Lung microvascular endothelial cell (primary cell): ENCODE data around the gene CHSY1. TPM values are rescaled to one million over a fixed set of nuclear protein-coding genes. Genes with fewer than 3 reads are reported as not detected.
A peak's percentile ranks its signal among the peaks of the same experiment; 100 is the strongest.

Experiments
- DNase-seq, 2 donors: peaks; one replicate each; pipeline versions ENCODE4 v3.0.0 to v3.0.0-alpha.2; 2010; ENCODE audit warnings: low read depth in 2 of 2
- total RNA-seq: library from RNA; depleted of rRNA; stranded (reverse); fragments of >200 nt; gene quantifications from 2 replicates; pipeline ENCODE4 v1.2.1, GENCODE V29; 2014

The CHSY1 gene
- total RNA-seq, 1 donor from 2014 or later, result 31.9 TPM

DNA sequence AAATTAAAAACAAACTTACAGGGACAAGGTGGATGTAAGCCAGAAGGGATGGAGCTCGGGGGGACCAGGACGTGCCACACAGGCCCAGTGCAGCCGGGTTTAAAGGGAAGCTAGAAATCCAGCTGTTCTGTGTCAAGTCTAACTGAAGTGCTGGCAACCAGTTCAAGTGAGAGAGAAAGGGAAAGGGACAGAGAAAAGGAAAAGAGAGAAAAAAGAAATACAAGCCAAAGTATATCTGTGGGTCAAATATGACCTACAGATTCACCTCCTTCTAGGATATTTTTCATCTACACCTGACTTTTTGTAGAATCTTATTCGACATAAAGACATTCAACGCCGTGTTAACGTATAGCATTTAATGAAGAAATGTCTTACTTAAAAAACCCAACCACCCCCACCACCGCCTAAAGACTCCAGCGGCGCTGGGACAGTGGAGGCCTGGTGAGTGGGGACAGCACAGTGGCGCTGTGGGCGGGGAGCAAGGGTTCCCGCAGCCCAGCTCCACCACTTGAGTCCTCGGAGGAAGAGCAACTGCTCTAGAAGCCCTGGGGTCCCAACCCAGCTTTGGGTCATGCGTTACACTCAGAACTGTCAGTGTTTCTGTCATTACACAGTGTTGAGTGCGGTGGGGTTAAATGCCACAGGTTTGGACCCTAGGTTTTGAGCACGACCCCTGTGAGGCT lies 62.3 kb downstream of the CHSY1 start:
- no peak for DNase-seq

DNA sequence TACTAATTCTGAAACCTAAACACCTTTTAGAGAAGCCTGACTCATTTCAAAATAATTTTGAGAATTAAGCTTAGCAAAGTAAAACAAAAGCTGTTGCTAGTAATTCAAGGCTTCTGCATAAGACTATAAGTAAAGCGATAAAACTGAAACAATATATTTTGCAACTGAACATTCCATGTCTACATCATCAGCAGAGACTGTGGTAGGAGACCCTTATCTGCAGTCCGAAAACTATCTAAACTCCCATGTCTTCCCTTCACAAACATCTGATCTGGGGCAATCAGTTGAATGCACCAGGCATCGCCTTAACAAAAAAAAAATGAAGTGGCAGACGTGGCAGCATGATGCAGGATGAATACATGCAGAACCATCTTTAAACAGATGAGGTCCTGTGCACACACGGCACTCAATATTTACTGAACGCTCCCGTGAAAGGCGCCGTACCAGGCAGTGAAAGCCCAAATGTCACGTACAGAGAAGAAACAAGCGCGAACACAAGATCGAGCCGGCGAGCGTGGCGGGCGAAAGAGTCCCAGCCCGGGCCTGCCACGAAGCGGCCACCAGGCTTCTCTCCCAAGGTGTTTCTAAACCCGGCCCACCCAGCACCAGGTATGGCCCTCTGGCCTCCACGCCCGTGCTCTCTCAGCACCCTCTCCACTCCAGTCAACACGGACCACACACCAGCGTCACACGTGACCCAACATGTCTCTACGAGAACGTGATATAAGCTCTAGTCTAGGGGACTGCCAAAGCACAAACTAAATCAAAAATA lies 63.0 kb downstream of the CHSY1 start:
- DNase-seq, result peak in 1 of 2 donors; percentile 28

DNA sequence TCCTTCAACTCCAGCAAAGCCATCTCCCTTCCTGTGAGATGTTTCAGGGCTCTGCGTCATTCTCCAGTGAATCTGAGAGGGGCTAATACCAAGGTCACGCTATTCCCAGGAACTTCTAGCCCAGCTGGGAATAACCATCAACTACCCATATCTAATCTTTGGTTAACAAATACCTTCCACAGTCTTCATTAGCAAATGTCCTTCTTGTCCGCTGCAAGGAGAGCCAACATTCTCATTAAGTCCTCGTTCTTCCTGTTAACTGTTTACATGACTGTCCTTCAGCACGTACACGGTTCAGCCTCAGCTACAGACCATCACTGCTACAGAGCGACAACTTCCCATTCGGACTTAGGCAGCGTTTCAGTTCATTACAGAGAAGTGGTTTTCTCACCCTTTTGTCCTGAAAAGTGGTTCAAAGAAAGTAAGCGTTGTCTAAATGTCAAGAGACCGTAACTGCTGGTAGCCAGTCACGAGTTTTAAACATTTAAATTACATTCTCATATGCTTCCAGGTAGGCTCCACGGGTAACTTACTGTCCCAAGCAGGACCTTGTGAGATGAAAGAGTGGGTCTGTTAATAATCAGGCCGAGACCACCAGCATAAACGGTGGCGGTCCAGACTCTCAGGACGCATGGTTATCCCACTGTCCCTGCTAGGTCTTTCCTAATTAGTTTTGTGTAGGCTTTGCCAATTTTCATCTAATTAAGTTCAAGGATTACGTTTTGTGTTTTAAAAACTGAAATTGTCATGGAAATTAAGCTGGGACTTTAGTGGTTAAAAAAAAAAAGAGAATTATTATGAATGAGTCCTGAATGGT lies 63.8 kb downstream of the CHSY1 start:
- peak in 1 of 2 donors; percentile 94 for DNase-seq

DNA sequence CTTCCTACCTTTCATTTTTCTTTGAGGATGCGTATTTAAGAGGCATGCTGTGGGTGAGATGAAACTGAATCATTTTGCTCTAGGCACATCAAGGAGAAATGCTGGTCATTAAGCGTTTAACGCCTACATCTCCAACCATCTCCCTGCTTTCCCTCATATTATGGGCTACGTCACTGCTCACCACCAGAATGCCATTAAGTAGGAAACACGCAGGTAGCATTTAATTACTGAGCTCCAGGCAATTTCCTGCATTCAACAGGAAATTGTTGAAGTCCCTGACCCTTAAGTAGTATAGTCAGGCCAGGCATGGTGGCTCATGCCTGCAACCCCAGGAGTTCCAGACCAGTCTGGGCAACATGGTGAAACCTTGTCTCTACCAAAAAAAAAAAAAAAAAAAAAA lies 66.1 kb downstream of the CHSY1 start:
- peak in 1 of 2 donors; percentile 37 for DNase-seq

DNA sequence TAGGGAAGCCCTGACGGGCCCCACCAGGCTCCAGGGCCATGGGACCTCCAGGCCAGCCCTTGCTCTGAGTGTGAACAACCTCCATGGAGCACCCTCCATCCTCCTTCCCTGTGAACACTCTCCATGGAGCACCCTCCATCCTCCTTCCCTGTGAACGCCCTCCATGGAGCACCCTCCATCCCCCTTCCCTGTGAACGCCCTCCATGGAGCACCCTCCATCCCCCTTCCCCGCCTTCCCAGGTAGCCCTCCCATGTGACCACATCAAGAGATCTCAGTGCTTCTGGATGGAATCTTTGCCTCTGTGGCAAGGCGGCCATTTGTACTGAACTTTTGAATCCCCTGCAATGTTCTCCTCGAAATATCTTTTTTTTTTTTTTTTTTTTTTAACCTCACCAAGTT lies 66.5 kb downstream of the CHSY1 start:
- no peak for DNase-seq

DNA sequence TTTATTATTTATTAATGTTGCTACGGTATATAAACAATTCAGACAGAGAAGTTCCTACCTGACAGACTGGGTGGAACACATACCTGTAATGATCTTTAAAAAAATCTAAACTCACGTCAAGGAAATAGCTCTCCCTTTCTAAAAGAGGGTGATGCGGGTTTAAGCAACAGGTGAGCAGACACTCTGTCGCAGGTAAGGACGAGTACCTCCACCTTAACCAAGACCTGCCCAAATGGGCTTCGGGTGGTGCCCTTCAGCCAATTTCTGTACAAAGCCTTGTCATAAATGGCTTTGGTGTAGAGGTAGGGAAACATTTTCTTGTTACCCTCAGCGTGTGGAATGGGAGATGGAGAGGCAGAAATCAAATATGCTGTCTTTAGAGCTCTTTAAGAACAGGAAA lies 67.0 kb downstream of the CHSY1 start:
- no peak for DNase-seq

DNA sequence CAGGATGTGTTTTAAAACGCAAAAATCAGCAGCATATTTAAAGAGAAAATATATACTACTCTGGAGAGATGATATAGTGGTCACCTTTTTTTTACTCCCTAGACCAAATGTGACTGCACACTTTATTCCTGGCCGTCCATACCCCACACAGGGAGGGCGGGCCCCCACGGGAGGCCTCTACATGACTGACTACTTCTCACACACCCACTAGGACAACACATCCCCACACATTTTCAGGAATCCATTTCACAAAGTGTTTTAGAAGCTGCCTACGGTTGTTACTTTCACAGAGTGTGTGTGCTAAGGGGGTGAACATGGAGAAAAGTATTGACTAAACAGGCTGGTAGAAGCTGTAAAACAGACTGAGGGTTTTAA lies 67.9 kb downstream of the CHSY1 start:
- no peak for DNase-seq

DNA sequence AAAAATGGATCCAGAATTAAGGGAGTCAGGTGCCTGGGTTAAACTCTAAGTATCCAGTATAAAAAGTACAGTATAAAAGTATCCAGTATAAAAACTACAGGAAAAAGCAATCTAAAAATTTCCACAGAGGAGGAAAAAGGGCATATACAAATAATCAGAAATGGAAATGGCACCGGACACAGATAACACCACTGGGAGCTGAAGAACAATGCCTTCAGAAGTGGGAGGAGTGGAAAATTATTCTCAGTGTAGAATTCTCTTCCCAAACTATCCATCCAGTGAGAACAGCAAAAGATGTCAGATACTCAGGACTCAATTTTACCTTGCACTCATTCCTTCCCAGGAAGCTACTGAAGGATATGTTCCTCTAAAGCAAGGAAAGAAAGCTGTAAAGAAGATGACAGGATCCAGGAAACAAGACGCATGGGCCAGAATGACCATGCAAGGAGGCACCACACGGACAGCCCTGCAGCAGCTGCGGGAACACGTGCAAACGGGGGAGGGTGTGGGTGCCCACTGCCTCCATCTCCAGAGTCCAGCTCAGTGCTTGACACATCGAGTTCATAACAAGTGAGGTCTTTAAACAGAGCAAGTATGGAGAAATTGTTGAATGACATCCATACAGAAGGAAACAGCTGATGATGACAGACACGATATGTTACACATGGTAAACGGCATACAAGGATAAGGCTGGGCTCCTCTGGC lies 68.5 kb downstream of the CHSY1 start:
- peak; percentile 83 to 88 for DNase-seq

DNA sequence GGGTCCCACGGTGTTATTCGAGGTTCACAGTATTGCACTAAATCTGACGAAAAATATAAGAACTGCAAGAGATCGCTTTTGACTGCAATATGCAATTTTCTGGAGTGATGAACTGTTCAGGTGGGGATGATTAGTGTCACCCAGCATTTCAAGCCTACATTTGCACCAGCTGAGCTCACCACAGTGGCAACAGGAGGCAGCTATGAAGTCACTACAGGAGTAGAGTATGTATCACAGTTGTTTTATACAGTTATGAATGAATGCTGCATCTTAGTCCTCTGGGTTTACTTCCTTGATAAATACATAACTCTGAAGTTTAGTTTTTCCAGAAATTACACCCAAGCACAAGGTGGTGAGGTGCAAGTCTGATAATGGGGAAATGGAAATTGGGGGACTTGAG lies 69.6 kb downstream of the CHSY1 start:
- DNase-seq, result peak in 1 of 2 donors; percentile 17

DNA sequence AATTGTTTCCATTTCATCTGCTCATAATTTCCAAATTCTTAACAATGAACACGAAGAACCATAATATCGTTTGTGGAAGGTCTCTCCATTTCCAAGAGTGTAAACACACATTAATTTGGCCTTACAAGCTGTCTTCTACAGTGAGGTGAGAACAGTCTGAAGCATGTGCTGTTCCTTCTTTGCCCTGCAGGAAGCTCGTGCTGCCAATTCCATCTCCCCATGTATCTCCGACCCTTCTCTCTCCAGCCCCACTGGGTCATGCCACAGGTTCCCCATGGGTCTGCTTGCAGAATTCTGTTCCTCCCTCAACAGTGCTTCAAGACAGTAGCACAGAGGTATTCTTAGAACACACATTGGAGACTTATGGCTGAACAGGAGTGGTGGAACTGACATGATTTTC lies 70.5 kb downstream of the CHSY1 start:
- DNase-seq, result no peak

DNA sequence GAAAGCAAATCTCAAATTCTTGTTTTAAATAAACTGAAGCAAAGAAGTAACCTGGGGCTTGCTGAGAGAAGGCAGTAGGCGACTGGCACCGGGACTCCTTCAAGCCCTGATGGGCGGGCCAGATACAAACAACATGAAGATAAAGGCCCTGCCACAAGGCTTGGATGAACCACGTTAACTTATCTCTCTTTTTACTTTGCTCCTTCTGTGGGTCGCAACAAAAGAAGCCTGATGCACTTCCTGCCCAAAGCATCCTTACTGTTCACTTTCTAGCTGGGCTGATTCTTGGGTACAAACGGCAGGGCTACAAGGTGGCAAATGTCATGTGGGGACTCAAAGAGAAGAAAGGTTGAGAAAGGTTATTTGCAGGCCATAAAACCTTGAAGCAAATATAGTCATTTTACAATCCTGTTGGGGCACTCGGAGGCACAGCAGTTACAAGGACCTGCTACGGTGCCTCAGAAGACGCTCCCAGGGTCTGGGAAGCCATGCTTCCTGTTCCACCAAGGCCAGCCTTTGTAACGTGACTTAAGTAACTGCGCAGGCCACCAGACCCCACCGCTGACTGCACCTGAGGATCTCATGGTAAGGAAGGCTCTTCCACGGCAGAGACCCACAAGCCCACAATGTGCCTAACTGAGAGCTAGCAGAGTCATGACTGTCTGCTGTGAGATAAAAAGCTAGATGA lies 71.1 kb downstream of the CHSY1 start:
- DNase-seq, result no peak

DNA sequence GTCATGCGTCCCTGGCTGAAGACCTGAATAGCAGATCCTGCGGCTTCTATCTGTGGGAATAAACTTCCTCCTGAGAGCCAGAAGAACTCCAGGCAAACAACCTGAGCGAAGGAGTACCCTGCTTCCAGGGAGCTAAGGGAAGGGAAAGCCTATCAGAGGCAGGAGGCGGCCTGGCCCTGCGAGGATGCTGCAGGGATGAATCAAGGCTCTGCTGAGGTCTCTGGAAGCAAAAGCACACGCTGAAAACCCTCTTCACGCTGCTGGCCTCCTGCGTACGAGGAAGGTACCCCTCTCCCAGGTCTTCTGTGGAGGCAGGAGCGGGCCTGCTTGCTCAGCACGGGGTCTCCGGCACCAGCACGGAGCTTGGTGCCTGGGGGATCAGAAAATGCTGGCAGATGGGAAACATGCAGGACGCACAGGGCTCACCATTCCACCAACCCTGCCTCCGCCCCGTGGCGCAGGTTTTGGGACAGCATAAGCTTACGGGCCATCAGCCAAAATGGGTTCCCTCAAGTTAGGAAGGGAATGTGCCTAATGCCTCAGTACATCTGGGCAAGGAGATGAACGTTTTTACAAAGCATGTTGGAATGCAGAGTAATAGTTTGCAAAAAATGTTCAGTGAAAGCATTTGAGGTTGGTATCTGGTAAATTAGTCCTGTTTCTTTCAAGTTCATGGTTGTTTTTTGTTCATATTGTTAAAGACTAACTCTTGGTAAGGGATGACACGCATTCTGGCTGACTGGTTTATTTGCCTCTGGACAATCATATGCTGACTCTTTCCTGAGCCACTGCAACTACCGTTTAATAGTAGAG lies 72.3 kb downstream of the CHSY1 start:
- DNase-seq, result no peak

DNA sequence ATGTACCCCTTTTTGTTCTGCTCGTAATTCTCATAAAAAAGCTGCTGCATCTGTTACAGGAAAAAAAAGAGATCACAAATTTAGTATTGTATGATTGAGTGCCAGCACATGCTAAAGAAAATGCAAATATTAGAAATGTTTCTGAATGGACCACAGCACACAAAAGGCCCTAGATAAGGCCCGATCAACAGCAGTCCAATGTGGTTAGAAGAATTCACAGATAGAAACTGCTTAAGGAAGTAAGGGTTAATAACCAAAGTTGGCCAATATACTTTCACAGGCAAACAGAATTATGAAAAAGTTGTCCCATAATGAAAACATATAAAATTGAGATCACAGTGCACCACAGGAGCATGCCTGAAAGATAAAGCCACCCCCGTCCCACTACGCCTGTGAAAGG lies 72.9 kb downstream of the CHSY1 start:
- DNase-seq, result no peak

DNA sequence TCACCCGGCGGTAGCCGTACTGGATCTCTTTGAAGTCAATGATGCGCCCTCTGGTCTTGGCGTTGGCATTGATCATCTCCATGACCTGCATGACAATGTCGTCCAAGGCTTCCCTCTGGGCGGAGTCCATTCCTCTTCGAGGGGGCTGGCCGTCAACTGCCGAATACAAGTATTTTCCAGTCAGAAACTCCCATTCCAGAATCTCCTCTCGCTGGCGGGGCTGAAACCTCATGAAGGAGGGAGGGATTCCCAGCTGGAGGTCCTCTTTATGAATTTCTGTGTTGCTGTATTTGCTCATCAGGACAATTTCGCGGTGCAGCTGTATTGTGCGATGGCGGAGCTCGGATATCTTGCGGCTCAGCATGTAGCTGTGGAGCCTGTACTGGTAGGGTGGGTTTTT lies 73.4 kb downstream of the CHSY1 start:
- DNase-seq, result no peak

DNA sequence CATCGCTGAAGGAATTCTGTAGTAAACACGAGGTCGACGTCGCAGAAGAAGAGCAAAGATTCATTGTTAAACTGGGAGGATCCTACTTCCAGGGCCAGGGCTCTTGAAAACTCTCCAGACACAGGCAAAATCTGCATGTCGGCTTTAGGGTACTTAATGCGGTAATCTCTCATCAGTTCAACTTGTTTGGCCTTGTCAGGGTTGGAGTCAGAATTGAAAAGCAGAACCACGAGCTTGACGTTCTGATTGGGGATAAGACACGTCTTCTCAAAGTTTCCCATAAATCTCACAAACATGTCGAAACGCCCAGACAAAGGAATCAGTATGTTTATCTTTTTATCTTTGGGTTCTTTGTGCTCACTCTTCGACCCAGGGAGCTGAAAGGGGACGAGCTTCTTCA lies 74.0 kb downstream of the CHSY1 start:
- DNase-seq, result no peak

DNA sequence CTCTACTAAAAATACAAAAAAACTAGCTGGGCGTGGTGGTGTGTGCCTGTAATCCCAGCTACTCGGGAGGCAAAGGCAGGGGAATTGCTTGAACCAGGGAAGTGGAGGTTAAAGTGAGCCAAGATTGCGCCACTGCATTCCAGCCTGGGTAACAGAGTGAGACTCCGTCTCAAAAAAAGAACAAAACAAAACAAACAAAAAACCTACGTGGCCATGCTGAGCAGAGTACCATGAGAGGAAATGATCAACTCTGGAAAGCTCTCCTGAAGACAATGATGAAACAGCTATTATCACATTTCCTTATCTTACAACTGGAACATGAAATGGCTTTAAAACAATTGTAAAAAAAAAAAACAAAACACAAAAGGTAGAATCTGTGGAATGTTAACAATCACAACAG lies 75.2 kb downstream of the CHSY1 start:
- DNase-seq, result peak; percentile 78 to 87

DNA sequence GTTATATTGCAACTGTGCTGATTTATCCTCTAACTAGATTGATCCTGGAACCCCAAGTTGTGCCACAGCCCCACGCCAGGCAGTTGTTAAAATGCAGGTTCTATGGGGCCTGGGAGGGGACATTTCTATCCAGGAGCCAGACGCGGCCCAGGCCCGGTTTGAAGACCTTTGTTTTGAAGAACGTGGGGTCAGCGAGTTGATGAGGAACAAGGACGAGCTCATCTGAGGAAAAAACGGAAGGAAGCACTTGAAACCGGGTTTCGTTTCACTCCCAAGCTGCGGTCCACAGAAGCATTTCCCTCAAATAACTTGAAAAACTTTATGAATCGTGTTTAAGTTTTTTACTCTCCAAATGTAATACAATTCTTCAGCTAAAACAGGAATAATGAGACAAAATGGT lies 76.4 kb downstream of the CHSY1 start:
- DNase-seq, result peak in 1 of 2 donors; percentile 77

DNA sequence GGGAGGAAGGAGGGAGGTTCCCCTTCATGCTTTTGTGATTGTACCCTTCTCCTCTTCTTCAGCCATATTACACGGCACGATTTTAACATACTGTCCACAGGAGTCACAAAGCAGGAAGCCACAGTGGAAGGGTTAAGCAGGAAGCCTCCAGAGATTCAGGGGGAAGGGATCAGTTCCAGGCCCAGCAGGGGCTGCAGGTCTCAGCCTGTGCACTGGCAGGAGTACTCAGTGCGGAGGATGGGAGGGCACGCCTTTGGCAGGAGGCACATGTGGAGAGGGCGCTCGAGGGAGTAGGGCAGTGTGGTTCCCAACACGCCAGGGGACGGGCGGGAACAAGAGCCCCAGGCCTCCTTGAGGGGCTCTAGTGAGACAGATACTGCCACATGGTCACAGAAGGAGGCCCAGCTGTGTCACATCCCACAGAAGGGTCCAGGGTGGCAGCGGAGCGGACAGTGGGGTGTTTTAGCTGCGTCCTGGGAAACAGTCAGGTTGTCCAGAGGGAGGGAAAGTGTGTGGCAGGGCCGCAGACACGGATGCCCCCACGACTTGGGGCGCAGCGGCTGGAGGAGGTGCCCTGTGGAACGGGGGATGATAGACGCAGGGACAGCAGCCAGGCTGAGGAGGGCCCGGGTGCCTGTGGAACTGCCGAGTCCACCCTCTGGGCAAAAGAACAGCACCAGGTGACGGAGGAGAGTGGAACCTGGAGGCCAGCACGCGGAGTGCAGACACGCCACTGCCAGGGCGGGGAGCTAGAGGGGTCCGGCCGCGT lies 77.5 kb downstream of the CHSY1 start:
- DNase-seq, result no peak
